HG03354 (cell line): ENCODE results near the gene COBL.
A peak's percentile ranks its signal among the peaks of the same experiment; 100 is the strongest.
"Not testable (repeated sequence)": the region's sequence is repeated elsewhere in the genome, so short reads cannot be mapped to it uniquely, and the experiment has no call there.

ENCODE experiments used
- ATAC-seq: cut with Tn5 transposase; IDR thresholded peaks from one replicate; pipeline ENCODE4 v1.9.1; 2021; ENCODE audit warnings: mild to moderate bottlenecking; ENCODE audit not compliant: unreplicated experiment, poor library complexity, severe bottlenecking

COBL gene

GRCh38 chr7:51220226-51220625 is 96.4 kb downstream of the COBL start:
- ATAC-seq, result no peak

DNA sequence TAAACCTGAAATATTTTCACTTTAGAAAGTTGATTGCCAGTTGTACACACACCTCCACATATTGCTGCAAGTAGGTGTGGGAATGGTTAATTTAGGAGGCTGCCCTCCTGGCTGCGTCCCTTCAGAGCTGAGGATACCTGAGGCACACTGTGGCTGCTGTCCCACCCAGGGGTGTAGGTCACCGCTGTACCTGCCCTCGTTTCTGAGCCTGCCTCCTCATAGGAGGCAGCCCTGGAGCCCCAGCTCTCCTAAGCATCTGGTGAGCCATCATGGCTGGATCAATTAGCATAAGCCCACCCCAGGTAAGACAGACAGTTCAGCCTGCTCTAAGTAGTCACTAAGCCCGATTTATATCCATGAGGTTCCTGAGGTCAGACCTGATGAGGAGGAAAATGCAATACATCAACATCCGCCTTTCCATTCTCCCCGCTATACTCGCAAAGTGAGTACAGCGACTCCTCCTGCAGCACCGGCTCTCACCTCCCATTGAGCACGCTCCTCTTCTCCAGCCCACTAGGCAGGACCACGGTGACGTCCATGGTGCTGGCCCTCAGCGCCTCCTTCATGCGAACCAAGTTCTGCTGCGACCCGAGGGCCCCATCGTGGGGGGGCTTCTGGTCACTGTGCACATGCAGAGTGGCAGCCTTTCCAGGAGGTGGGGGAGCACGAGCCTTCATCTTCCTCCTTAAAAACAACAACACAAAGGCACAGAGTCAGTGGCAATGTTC is 97.2 kb downstream of the COBL start:
- no peak for ATAC-seq

- no peak for ATAC-seq
Observed at GRCh38 chr7:51217804-51218203, 98.8 kb downstream of the COBL start.

DNA sequence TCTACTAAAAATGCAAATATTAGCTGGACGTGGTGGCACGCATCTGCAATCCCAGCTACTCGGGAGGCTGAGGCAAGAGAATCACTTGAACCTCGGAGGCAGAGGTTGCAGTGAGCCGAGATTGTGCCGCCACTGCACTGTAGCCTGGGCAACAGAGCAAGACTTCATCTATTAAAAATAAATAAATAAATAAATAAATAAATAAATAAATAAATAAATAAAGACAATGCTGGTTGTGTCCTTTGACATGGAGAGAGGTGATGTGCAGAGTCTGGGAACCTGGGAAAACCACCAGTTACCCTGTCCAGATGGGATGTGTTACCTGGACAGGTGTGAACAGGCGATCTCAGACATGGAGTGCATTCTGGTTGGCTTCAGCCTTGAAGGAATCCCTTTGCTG is 102.5 kb downstream of the COBL start:
- ATAC-seq, result no peak

- ATAC-seq, result no peak
Observed at GRCh38 chr7:51213618-51214017, 103.0 kb downstream of the COBL start.

DNA sequence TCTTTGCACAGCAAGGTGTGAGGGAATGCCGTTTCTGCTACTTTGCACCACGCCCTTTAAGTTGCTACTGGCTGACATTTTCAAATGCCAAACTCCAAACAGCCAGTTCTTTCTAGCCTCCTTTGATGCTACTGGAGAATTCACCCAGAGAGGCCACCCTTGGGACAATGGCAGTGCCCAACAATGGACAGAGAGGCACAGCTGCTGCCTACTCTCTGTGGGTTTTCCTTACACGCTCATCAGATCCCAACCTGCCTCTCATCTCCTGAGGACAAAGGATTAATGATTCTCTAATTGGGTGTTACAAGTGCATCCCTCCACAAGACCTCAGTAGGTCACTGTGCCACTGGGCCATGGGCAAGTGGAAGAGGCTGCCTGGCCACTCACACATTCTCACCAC is 105.8 kb downstream of the COBL start:
- ATAC-seq, result no peak

DNA sequence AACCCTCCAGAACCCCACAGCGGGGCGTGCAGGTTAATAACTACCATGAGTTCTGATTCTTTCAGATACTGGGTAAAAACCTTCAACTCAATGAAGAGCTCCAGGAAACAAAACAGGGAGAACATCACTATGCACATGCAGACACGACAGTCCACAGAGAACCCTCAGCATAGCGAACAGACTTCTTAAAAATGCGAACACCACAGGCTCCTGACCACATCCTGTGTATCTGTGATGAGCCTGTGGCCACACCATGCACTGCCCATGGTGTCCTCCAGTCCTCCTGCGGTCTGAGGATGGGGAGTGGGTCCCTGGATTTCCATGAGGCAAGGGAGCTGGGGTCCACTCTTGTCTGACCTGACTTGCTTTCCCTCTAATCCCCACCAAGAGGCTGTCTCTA is 107.2 kb downstream of the COBL start:
- no peak for ATAC-seq

DNA sequence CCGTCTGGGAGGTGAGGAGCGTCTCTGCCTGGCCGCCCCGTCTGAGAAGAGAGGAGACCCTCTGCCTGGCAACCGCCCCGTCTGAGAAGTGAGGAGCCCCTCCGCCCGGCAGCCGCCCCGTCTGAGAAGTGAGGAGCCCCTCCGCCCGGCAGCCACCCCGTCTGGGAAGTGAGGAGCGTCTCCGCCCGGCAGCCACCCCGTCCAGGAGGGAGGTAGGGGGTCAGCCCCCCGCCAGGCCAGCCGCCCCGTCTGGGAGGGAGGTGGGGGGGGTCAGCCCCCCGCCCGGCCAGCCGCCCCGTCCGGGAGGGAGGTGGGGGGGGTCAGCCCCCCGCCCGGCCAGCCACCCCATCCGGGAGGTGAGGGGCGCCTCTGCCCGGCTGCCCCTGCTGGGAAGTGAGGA is 108.5 kb downstream of the COBL start:
- not testable (repeated sequence) for ATAC-seq

- no peak for ATAC-seq
Observed at GRCh38 chr7:51198654-51199053, 118.0 kb downstream of the COBL start.

GRCh38 chr7:51190969-51191368 is 125.6 kb downstream of the COBL start:
- ATAC-seq, result no peak

DNA sequence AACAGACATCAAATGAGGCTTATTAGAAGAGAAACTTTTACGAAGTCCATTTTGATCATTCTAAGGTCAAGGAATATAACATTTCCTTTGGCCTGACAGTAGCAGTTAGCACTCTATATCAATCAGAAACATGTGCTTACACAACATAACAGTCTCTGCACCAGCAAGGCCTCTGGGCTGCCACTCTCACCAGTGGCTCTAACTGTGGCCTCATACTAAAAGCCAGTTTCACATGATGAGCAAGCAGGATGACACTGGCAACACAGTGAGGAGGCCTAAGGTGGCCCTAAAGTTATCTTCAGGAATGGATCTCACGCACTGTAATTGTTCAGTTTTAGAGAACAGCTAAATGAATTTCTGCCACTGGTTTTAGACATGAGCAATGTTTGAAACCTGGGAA is 126.8 kb downstream of the COBL start:
- ATAC-seq, result no peak

DNA sequence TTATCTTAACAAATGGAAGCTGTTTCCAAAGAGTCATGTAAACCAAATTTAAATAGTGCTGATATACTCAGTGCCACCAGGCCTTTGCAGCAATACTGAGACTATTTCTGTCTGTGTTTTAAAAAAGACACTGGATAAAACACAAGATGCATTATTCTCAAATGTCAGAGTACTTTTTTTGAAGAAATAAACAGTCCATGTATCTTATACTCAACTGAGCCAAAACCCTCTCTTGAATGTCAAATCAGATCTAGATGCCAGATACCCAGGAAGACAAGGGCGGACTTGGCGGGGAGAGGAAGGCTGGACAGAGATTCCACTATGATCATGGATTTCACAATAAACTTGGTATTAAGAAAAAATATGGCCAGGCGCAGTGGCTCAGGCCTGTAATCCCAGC is 127.6 kb downstream of the COBL start:
- ATAC-seq, result no peak

DNA sequence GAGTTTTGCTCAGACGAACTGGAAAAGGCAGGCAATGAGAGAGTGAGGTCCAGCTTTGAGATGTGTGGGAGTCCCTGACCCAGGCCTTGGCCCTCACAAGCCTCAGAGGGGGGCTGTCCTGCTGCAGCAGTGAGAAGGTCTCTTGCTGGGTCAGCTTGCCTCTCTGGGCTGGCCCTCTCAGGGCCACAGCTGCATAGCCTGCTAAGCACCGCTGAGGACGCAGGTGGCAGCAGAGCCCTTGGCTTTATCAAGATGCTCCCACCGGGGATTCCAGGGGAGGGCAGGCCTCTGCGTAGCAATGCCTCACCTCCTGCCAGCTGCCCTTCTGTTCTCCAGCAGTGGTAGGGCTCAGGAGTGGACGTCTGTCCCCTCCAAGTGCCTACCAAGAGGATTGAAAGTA is 128.7 kb downstream of the COBL start:
- ATAC-seq, result no peak

DNA sequence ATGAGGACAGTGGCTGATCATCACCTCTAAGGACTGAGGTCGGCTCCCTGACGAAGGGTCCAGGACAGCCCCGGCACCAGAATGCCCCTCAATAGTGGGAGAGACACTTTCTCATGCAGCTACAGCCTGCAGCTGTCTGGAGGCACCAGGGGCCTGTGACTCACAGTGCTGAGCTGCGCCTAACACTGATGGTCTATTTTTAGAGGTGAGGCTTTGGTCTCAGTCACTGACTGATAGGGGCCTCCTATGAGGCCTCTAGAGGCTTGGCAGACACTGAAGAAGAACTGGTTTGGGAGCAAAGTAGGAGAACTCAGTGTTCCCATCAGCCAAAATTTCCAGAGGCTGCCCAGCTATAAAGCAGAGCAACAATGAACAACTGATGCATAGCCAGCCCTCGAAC is 130.1 kb downstream of the COBL start:
- no peak for ATAC-seq

DNA sequence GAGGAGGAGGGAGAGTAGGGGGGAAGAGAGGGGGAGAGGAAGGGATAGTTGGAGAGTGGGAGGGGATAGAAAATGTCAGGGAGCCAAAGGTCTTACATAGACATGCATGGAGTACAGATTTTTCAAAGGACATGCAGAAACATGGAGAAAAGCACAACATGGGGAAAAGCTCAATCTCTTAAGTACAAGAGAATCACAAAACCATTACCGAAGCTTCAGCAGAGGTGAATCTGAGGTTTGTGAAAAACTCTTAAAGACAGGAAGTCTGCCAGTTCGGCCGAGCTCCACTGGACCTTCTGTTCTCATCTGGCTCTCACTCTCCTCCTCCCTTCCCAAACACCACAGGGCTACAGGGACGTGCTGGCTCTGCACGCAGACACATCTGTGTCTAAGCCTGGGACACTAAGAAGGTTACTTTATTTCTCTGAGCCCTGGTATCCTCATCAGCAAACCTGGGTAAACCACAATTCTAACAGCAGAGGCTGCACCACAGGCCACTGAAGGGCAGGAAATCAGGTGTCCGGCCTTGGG is 133.9 kb downstream of the COBL start:
- no peak for ATAC-seq

- ATAC-seq, result no peak
Observed at GRCh38 chr7:51180092-51180491, 136.5 kb downstream of the COBL start.

DNA sequence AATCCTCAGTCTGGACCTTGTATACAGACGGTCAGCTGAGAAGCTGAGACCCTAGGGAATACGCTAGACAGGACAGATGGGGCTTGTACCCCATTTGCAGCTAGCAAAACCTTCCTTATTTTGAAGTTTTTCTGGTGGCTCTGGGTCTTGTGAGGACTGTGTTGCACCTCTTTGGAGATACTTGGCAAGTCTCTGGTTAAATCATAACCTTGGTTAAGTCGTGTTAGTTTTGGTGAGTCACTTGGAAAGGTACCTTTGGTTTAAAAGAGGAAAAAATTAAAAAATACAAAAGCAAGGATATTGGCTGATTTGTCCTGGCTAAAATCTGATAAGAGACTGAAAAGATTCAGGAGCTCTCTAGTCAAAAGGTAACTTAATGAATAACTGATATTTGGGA is 140.6 kb downstream of the COBL start:
- no peak for ATAC-seq

DNA sequence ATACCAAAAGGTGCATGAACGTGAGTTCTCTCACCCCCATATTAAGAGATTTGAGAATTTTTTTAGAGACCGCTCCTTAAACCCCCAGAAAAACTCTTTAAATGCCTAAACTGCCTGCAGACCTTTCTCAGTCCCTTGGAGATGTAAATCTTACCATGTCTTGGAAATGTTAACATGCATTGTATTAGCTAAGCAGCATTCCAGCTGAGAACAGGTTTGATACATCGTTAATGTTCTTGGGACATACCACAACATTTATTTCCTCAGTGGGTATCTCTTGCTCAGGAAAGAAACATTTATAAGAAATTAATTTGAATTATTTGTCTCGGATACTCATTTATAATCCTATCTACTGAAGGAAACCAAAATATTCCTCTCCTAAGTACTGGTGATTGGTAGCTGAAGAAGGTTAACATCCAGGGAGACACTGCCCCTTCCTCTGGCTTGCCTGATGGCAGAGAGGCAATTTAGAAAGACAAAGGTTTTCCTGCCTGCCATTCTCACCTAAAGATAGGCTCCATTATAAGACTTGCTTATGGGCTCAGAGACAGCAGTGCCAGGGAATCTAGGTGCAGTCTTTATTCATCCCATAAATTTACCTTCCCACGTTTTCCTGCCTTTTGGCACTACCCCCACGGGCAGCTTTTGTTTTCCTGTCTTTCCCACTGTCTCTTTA is 141.2 kb downstream of the COBL start:
- ATAC-seq, result no peak

DNA sequence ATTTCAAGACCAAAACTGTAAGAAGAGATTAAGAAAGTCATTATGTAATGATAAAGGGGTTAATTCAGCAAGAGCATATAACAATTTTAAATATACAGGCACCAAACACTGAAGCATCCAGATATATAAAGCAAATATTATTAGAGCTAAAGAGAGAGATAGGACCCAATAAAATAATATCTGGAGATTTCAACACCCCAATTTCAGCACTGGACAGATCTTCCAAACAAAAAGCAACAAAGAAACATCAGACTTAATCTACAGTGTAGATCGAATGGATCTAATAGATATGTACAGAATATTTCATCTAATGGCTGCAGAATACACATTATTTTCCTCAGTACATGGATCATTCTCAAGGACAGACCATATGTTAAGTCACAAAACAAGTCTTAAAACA is 151.3 kb downstream of the COBL start:
- ATAC-seq, result no peak

DNA sequence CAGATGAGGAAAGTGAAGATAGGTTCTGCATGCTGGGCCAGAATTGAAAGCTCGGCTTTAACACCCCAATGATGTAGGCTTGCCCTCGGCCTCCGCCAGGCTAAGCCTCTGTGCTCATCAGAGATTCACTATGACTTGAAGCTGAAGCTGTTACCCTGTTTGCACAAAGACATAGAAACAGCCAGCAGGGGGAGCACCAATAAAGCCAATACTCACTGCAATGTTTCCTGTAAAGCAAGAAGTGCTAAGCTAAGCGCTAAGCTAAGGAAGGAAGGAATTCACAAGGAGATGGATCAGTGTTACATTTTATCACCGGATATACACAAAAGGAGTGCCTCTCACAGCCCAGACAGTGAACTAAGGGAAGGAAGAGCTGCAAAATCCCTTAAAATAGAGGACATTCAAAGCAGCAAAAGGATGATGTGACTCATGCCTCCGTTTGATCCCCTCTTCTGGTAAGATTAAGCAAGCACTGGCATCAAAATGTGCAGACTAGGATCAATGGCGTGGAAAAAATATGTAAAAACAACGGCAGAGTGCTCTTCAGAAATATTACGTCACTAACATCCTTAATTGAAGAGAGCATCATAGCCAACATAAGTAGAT is 153.8 kb downstream of the COBL start:
- ATAC-seq, result peak; percentile 96

GRCh38 chr7:51161937-51162336 is 154.7 kb downstream of the COBL start:
- ATAC-seq, result no peak
